GM19193 (cell line): ENCODE results near the gene PLA2G15.

Experiments
- POLR2A ChIP-seq: IDR thresholded peaks from 4 replicates; pipeline ENCODE4 v1.6.1; 2011; ENCODE audit not compliant: insufficient read depth, insufficient read length; ENCODE audit errors: extremely low read depth

Gene PLA2G15

DNA sequence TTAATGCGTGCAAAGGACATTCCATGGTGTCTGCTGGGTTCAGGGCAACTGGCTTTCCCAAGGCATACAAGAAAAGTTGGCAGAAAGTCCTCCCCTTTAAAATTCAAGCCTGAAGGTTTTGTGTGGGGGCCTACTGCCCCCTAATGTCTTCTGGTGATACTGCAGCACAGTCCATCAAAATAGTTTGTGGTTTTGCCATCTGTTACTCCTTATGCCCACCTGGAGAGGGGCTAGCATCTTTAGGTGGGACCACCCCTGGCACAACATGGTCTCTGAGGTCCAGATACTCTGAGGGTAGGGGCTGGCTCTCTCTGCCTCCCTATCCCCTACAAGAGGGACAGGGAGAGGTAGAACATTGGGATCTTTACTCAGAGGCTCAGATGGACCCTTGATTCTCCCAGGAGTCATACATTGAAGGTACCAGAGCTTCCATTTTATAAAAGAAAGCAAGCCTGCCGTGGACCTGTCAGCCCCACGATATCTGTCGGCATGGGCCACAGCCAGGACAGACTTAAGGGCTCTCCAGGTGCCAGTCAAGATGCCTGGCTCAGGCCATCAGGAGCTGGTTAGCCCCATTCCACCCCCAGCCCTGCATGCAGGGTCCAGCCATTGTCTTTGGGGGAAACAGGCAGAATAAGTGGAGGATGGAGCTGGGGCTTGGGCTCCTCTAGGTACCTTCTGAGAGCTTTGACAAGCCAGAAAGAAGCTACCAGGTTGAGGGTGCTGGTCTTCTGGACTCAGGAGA, 15.6 kb upstream of the PLA2G15 start:
- TF ChIP-seq POLR2A = no peak

GRCh38 chr16:68230176-68230571, 15.0 kb upstream of the PLA2G15 start:
- no peak for TF ChIP-seq POLR2A

DNA sequence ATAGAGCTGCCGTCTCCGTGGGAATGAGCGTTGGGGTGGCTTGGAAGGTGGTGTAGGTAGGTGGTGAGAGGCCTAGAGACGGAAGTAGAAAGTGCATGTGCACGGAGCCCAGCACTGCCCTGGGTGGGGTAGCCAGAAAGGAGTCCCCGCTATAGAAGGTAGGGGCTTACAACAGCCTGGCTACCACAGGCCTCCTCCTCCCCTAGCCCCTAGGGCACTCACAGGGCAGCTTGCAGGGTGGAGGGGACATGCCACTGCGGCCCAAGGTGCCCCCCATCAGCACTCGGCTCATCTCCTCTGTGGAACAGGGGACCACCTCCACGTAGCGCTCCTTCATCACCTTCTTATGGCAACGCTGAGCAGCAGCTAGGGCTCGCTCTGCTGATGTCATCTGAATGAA, 14.2 kb upstream of the PLA2G15 start:
- TF ChIP-seq POLR2A = no peak

DNA sequence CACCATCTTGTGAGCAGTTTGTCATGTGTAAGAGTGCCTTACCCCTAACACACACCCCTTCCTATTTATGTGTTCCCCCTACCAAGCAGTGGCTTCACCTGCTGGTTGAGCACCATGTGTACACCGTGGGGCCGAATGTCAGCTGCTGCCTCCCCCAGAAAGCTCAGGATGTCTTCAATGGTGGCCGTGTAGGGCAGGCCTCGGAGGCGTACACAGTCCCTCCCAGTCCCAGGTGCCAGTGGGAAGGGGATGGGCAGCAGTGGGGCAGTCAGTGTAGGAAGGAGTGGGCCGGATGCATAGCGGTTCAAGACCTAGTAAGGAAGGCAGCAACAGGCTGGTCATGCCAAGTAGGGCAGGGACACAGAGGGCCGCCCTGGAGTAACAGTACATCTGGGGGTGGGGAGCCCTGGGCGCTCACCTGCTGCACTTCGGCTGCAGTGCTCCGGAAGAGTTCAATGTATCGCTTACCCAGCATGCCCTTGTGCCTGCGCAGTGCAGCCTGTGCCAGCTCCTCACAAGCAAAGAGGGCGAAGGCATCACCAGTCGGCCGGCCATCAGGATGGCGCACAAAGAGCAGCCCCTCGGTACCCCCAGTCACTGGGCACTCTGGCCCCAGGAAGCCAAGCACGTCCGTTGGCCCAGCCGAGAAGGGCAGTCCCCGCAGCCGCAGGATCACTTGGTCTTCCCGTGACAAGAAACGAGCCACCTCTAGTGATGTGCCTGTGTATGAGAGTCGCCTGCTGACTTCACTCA, 13.6 kb upstream of the PLA2G15 start:
- TF ChIP-seq POLR2A = no peak

DNA sequence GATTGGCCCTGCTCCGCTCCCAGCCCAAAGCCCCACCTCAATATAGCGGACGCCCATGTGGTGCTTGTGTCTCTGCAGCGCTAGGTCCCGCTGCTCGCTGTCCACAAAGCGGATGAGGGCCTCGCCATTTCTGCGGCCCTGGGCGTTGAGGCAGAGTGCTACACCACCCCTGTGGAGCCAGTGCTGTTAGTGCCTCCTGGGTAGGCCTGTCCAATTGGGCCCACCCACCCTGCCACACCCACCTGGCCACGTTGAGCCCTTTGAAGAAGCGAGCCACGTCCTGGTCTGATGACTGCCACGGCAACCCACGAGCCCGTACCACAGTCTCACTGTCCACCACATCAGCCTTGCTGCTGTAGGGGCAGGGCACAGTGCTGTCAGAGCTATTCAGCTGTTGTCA, 12.8 kb upstream of the PLA2G15 start:
- TF ChIP-seq POLR2A = no peak

- TF ChIP-seq POLR2A = no peak
These were observed 11.9 kb upstream of the PLA2G15 start for GRCh38 chr16:68233085-68233834.

- no peak for TF ChIP-seq POLR2A
These were observed 11.4 kb upstream of the PLA2G15 start for GRCh38 chr16:68233835-68234187.

GRCh38 chr16:68234188-68235107, 10.7 kb upstream of the PLA2G15 start:
- TF ChIP-seq POLR2A = no peak

GRCh38 chr16:68235108-68235886, 9.9 kb upstream of the PLA2G15 start:
- no peak for TF ChIP-seq POLR2A

- no peak for TF ChIP-seq POLR2A
These were observed 9.4 kb upstream of the PLA2G15 start, which contains the start of gene ESRP2 for GRCh38 chr16:68235887-68236136. TSS of gene ESRP2 (minus strand) at chr16:68236127. CDS start at chr16:68236045, 82 bp downstream.

- TF ChIP-seq POLR2A = no peak
These were observed 8.9 kb upstream of the PLA2G15 start for GRCh38 chr16:68236137-68236825.

DNA sequence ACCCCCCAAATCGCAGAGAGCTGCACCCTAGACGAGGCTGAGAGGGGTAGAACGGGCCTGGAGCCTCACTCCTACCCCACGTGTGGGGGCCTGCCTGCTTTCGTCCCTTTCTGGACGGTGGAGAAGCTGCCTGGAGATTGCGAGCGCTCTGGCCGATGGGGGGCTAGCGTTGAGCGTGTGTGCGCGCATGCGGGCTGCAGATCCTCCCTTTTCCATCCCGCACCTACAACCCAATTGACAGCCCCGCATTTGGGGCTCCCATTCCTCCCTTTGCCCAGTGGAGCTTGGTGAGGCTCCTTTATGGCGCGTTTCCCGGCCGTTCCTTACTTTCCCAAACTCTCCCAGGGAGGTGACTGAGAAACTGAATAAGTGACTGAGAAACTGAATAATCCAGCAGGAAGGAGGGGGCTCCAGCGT, 8.3 kb upstream of the PLA2G15 start:
- TF ChIP-seq POLR2A = no peak

- peak; percentile 65 for TF ChIP-seq POLR2A
These were observed 7.7 kb upstream of the PLA2G15 start for GRCh38 chr16:68237243-68238028.
